Measurements from ENCODE around the gene MBNL2. TPM values are rescaled to one million over a fixed set of nuclear protein-coding genes. Genes with fewer than 3 reads are reported as not detected.
A peak's percentile ranks its signal among the peaks of the same experiment; 100 is the strongest.

The MBNL2 gene
- total RNA-seq, 1 experiment from 2014 or later: 74.3 TPM

DNA sequence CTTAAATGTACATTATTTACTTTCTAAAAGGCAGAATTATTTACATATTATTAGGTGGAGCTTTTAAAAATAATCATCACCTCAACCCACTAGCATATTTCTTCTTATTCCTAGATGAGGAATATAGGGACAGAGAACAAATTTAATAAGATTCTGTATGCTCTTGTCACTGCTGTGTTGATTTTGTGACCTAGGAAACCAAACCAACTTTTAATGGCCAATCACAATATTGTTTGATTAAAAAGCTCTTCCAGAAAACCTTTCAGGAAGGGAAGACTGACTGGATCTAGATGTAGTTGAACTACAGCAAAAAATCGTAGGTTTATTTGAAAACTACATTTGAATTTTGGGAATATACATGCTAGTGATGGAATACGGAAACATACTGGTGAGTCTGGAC, 120.0 kb downstream of the MBNL2 start:
- TF ChIP-seq, protein P1, sequence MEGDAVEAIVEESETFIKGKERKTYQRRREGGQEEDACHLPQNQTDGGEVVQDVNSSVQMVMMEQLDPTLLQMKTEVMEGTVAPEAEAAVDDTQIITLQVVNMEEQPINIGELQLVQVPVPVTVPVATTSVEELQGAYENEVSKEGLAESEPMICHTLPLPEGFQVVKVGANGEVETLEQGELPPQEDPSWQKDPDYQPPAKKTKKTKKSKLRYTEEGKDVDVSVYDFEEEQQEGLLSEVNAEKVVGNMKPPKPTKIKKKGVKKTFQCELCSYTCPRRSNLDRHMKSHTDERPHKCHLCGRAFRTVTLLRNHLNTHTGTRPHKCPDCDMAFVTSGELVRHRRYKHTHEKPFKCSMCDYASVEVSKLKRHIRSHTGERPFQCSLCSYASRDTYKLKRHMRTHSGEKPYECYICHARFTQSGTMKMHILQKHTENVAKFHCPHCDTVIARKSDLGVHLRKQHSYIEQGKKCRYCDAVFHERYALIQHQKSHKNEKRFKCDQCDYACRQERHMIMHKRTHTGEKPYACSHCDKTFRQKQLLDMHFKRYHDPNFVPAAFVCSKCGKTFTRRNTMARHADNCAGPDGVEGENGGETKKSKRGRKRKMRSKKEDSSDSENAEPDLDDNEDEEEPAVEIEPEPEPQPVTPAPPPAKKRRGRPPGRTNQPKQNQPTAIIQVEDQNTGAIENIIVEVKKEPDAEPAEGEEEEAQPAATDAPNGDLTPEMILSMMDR (IDR thresholded peaks at IDR 0.05; ENCODE audit: unreplicated experiment): no peak
- Mint-ChIP-seq H3K27ac (ENCODE audit: low read depth, unreplicated experiment) (no peak overlapping the region), H3K4me3 (ENCODE audit: unreplicated experiment) (no peak overlapping the region), H3K4me1 (ENCODE audit: insufficient read depth, unreplicated experiment) (no peaks in the 10 kb centered on the region), H3K36me3 (ENCODE audit: insufficient read depth, unreplicated experiment) (peaks cover 7% of the 10 kb centered on the region), H3K9me3 (ENCODE audit: unreplicated experiment) (no peaks in the 10 kb centered on the region), H3K27me3 (ENCODE audit: insufficient read depth, unreplicated experiment) (no peaks in the 10 kb centered on the region)
- intact Hi-C loops (cut with micrococcal nuclease): loop anchor here (5.0 kb wide), 2 partner anchors 310 to 325 kb away; no protein-coding TSS in a partner anchor
- POLR2A ChIA-PET: interaction anchor here (0.8 to 7.0 kb wide), 5 partner anchors 16 to 129 kb away, joined by 3 to 107 read pairs (median 4); partner anchors contain the start of gene MBNL2
- DNase-seq (ENCODE audit: unreplicated experiment): no peak
- no TSS peak for BruUV-seq (replicated peaks)
- CTCF ChIA-PET: interaction anchor here (0.8 to 6.8 kb wide), 14 partner anchors 9 to 324 kb away, joined by 3 to 175 read pairs (median 5); partner anchors contain the start of gene MBNL2

DNA sequence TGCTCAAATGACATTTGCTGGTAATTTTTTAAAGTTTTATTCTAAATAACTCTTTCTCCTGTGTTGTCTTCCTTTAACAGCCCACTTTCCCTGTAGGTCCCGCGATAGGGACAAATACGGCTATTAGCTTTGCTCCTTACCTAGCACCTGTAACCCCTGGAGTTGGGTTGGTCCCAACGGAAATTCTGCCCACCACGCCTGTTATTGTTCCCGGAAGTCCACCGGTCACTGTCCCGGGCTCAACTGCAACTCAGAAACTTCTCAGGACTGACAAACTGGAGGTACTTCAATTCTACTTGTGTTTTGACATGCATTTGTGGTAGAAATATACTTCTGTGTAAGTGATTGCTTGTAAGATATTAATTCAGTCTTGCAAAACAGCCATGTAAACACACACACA, 120.8 kb downstream of the MBNL2 start:
- BruUV-seq (replicated peaks): no TSS peak
- DNase-seq (ENCODE audit: unreplicated experiment): no peak
- Mint-ChIP-seq H3K36me3 (ENCODE audit: insufficient read depth, unreplicated experiment) (peaks cover 7% of the 10 kb centered on the region), H3K9me3 (ENCODE audit: unreplicated experiment) (no peaks in the 10 kb centered on the region), H3K4me1 (ENCODE audit: insufficient read depth, unreplicated experiment) (no peaks in the 10 kb centered on the region), H3K27me3 (ENCODE audit: insufficient read depth, unreplicated experiment) (no peaks in the 10 kb centered on the region), H3K4me3 (ENCODE audit: unreplicated experiment) (no peak overlapping the region), H3K27ac (ENCODE audit: low read depth, unreplicated experiment) (no peak overlapping the region)
- ChIA-PET CTCF (interaction anchor here (0.8 to 6.8 kb wide), 15 partner anchors 8 to 325 kb away, joined by 3 to 175 read pairs (median 6); partner anchors contain the start of gene MBNL2), POLR2A (interaction anchor here (0.7 to 7.0 kb wide), 5 partner anchors 62 to 119 kb away, joined by 3 to 107 read pairs (median 4); partner anchors contain the start of gene MBNL2)
- TF ChIP-seq, protein P1 (IDR thresholded peaks at IDR 0.05; ENCODE audit: unreplicated experiment): no peak
- intact Hi-C loops (cut with micrococcal nuclease): loop anchor here (5.0 kb wide), 2 partner anchors 311 to 326 kb away; no protein-coding TSS in a partner anchor

DNA sequence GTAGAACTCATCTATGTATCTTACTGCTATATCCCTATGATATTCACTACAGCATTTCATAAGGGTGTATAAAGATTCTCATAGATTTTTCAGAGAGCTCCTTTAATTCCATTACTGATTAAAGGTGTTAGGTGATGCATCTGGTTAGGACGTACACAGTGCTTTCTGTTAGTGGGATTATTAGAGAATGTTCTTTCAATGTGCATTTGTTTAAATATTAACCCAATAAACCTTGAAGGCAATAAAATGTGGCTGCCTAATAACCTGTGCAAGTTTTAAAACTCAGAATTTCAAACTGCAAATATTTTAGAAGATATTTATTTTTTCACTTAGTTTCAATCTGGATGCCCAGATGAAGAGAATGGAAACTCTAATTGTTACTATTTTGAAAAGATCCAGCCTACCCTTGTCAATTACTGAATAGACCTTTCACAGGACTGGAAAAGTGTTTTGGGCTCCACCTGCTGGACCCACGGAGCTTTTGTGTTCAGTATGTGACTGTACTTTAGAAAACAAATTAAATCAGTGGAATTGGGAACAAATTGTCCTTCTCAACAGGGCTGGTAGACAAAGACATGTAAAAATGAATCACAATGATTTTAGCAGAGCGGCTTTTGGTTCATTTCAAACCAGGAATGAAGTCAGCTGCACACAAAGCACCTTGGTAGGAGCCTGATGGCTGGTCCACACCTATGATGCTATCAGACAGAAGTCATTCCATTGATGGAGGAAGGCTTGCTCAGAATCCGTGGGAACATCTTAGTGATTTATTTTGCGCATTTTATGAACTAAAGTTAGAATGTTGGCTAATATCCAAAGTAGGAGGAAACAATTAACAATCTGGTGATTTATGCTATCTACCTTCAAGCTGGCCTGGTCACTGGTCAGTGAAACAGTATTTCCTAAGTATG, 122.4 kb downstream of the MBNL2 start:
- Mint-ChIP-seq H3K4me1 (ENCODE audit: insufficient read depth, unreplicated experiment) (no peaks in the 10 kb centered on the region), H3K27me3 (ENCODE audit: insufficient read depth, unreplicated experiment) (no peaks in the 10 kb centered on the region), H3K9me3 (ENCODE audit: unreplicated experiment) (no peaks in the 10 kb centered on the region), H3K36me3 (ENCODE audit: insufficient read depth, unreplicated experiment) (peaks cover 23% of the 10 kb centered on the region), H3K27ac (ENCODE audit: low read depth, unreplicated experiment) (no peak overlapping the region), H3K4me3 (ENCODE audit: unreplicated experiment) (no peak overlapping the region)
- TF ChIP-seq, protein P1 (IDR thresholded peaks at IDR 0.05; ENCODE audit: unreplicated experiment): peak; percentile 85
- ChIA-PET CTCF (interaction anchor here (0.6 to 6.8 kb wide), 52 partner anchors 9 to 1940 kb away, joined by 3 to 175 read pairs (median 4); partner anchors contain the start of gene MBNL2), POLR2A (interaction anchor here (0.5 to 7.0 kb wide), 15 partner anchors 14 to 1757 kb away, joined by 3 to 107 read pairs (median 3); partner anchors contain the start of gene MBNL2)
- DNase-seq (ENCODE audit: unreplicated experiment): peak; percentile 83
- no TSS peak for BruUV-seq (replicated peaks)
- intact Hi-C loops (cut with micrococcal nuclease): loop anchor here (1.0 to 5.0 kb wide), 8 partner anchors 15 to 327 kb away; no protein-coding TSS in a partner anchor

DNA sequence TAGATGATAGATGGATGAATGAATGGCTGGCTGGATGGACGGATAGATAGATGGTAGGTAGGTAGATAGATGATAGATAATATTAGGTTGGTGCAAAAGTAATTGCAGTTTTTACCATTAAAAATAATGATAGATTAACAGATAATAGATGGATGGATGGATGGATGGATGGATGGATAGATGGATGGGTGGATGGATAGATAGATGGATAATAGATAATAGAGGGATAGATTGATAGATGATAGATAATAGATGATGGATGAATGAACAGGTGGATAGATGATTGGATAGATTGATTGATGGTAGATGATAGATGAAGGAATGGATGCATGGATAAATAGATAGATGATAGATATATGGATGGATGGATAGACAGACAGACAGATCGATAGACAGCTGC, 124.0 kb downstream of the MBNL2 start:
- POLR2A ChIA-PET: interaction anchor here (7.0 kb wide), 1 partner anchor 123 kb away, joined by 107 read pairs; the partner anchor contains the start of gene MBNL2

More for the DNA sequence above, 124.0 kb downstream of the MBNL2 start:
- Mint-ChIP-seq H3K27ac (ENCODE audit: low read depth, unreplicated experiment) (no peak overlapping the region), H3K36me3 (ENCODE audit: insufficient read depth, unreplicated experiment) (peaks cover 38% of the 10 kb centered on the region), H3K4me1 (ENCODE audit: insufficient read depth, unreplicated experiment) (no peaks in the 10 kb centered on the region), H3K27me3 (ENCODE audit: insufficient read depth, unreplicated experiment) (no peaks in the 10 kb centered on the region), H3K9me3 (ENCODE audit: unreplicated experiment) (no peaks in the 10 kb centered on the region), H3K4me3 (ENCODE audit: unreplicated experiment) (no peak overlapping the region)
- CTCF ChIA-PET: interaction anchor here (0.5 to 6.8 kb wide), 6 partner anchors 10 to 1294 kb away, joined by 3 to 175 read pairs (median 18); partner anchors contain the start of gene MBNL2
- TF ChIP-seq, protein P1 (IDR thresholded peaks at IDR 0.05; ENCODE audit: unreplicated experiment): no peak
- no peak for DNase-seq (ENCODE audit: unreplicated experiment)
- BruUV-seq (replicated peaks): no TSS peak
- intact Hi-C loops (cut with micrococcal nuclease): no loop called here

Measured in MCF 10A (cell line).